GM19468 (cell line): ENCODE data around the gene RNF114.
"Not testable (repeated sequence)": the region's sequence is repeated elsewhere in the genome, so short reads cannot be mapped to it uniquely, and the experiment has no call there.

Experiments used
- ATAC-seq: cut with Tn5 transposase; IDR thresholded peaks from one replicate; pipeline ENCODE4 v1.9.1; 2021; ENCODE audit warnings: mild to moderate bottlenecking, moderate library complexity, moderate number of reproducible peaks; ENCODE audit not compliant: unreplicated experiment; ENCODE audit errors: extremely low read depth

The RNF114 gene

GRCh38 chr20:49924247-49924646 is 11.9 kb upstream of the RNF114 start:
- ATAC-seq, result no peak

GRCh38 chr20:49925901-49926454 is 10.2 kb upstream of the RNF114 start:
- ATAC-seq, result no peak

GRCh38 chr20:49928411-49929141 is 7.6 kb upstream of the RNF114 start:
- ATAC-seq, result no peak

GRCh38 chr20:49929142-49929494 is 7.1 kb upstream of the RNF114 start:
- no peak for ATAC-seq

GRCh38 chr20:49935746-49936152 is 448 bp upstream of the RNF114 start:
- no peak for ATAC-seq

- no peak for ATAC-seq
Observed at GRCh38 chr20:49937027-49937929, 1.1 kb downstream of the RNF114 start.

- ATAC-seq, result no peak
Observed at GRCh38 chr20:49938173-49939163, 2.3 kb downstream of the RNF114 start.

GRCh38 chr20:49941456-49941855 is 5.3 kb downstream of the RNF114 start:
- ATAC-seq, result no peak

GRCh38 chr20:49942303-49942702 is 6.1 kb downstream of the RNF114 start:
- no peak for ATAC-seq

- ATAC-seq, result no peak
Observed at GRCh38 chr20:49942942-49943341, 6.7 kb downstream of the RNF114 start.

GRCh38 chr20:49945306-49945700 is 9.1 kb downstream of the RNF114 start:
- no peak for ATAC-seq

- no peak for ATAC-seq
Observed at GRCh38 chr20:49945701-49946477, 9.7 kb downstream of the RNF114 start.

GRCh38 chr20:49948178-49948577 is 12.0 kb downstream of the RNF114 start:
- no peak for ATAC-seq

GRCh38 chr20:49948809-49949507 is 12.8 kb downstream of the RNF114 start:
- ATAC-seq, result no peak

GRCh38 chr20:49951151-49951550 is 15.0 kb downstream of the RNF114 start:
- ATAC-seq, result no peak

- no peak for ATAC-seq
Observed at GRCh38 chr20:49955167-49955566, 19.0 kb downstream of the RNF114 start.

- ATAC-seq, result not testable (repeated sequence)
Observed at GRCh38 chr20:49955830-49956396, 19.7 kb downstream of the RNF114 start.

- no peak for ATAC-seq
Observed at GRCh38 chr20:49956689-49957088, 20.5 kb downstream of the RNF114 start.
